B cell (primary cell): ENCODE data around the gene RTN4RL2. TPM values are rescaled to one million over a fixed set of nuclear protein-coding genes. Genes with fewer than 3 reads are reported as not detected.
A peak's percentile ranks its signal among the peaks of the same experiment; 100 is the strongest.

Experiments used
- ATAC-seq: fragments of 200-7000 bp; cut with Tn5 transposase; one replicate; pipeline ENCODE4 v1.10.0; 2021; ENCODE audit warnings: low read depth, mild to moderate bottlenecking, moderate number of reproducible peaks, moderate library complexity
- CTCF ChIA-PET: fragments of 350-600 bp; sonication (Branson Sonifier 250); formaldehyde crosslinking; loops from one replicate; lab custom pipeline; 2021; ENCODE audit warnings: antibody characterized with exemption, inconsistent platforms; lab: Charles Lee
- POLR2A ChIA-PET: fragments of 350-600 bp; sonication (Branson Sonifier 250); formaldehyde crosslinking; loops from one replicate; lab custom pipeline; 2021; ENCODE audit warnings: antibody characterized with exemption; lab: Charles Lee
- DNase-seq: peaks from one replicate; pipeline ENCODE4 v3.0.0; 2013
- H2AFZ ChIP-seq: 2 replicates; pipeline ENCODE4 v1.6.1; 2012; ENCODE audit warnings: mild to moderate bottlenecking, low read depth, low read length; ENCODE audit not compliant: insufficient read depth, poor library complexity, severe bottlenecking
- H3K27ac ChIP-seq, 2 donors: 1 replicate in 1 of 2; 2 replicates in 1 of 2; pipeline ENCODE4 v1.5.1; 2012 to 2013; ENCODE audit warnings: low read length in 2 of 2, mild to moderate bottlenecking in 2 of 2, moderate library complexity in 1 of 2
- H3K27me3 ChIP-seq, 4 experiments: fragments of 200-600 bp in 1 of 4; sonication (generic) in 1 of 4; replicated peaks in 1 of 4; 1 replicate in 2 of 4; 2 replicates in 2 of 4; pipeline versions ENCODE4 v1.6.1 to v1.7.0; 2013 to 2016; ENCODE audit warnings: low read length in 3 of 4, mild to moderate bottlenecking in 2 of 4, mixed read lengths in 1 of 4, moderate library complexity in 1 of 4; ENCODE audit not compliant: insufficient read depth in 4 of 4, control insufficient read depth in 3 of 4; ENCODE audit errors: control extremely low read depth in 1 of 4
- H3K36me3 ChIP-seq, 2 experiments: replicated peaks in 1 of 2; 1 replicate in 1 of 2; 2 replicates in 1 of 2; pipeline versions ENCODE4 v1.6.1 to v1.7.1; 2013; ENCODE audit warnings: low read length in 1 of 2; ENCODE audit not compliant: insufficient read depth in 2 of 2, control insufficient read depth in 1 of 2; ENCODE audit errors: control extremely low read depth in 1 of 2, extremely low read depth in 1 of 2
- H3K4me1 ChIP-seq, 2 donors: fragments of 200-600 bp in 1 of 2; sonication (generic) in 1 of 2; 1 replicate in 1 of 2; 2 replicates in 1 of 2; pipeline versions ENCODE4 v1.5.1 to v1.6.1; 2013 to 2017; ENCODE audit warnings: low read length in 2 of 2; ENCODE audit not compliant: control insufficient read depth in 2 of 2, insufficient read depth in 2 of 2
- H3K4me2 ChIP-seq: replicated peaks from 2 replicates; pipeline ENCODE3; 2012; ENCODE audit warnings: mild to moderate bottlenecking, low read depth, low read length; ENCODE audit not compliant: poor library complexity, severe bottlenecking
- H3K4me3 ChIP-seq, 5 experiments: fragments of 200-600 bp in 1 of 5; sonication (generic) in 1 of 5; 1 replicate in 3 of 5; 2 replicates in 2 of 5; pipeline versions ENCODE4 v1.5.1 to v1.7.0; 2011 to 2016; ENCODE audit warnings: low read length in 4 of 5, mild to moderate bottlenecking in 4 of 5, low read depth in 2 of 5, control low read depth in 1 of 5, moderate library complexity in 1 of 5; ENCODE audit not compliant: insufficient read depth in 1 of 5; ENCODE audit errors: control extremely low read depth in 1 of 5, extremely low read depth in 1 of 5
- H3K79me2 ChIP-seq: fragments of 200-600 bp; sonication (generic); one replicate; pipeline ENCODE4 v1.6.0; 2016; ENCODE audit warnings: low read length; ENCODE audit not compliant: control insufficient read depth, insufficient read depth
- H3K9ac ChIP-seq: fragments of 200-600 bp; sonication (generic); 2 replicates; pipeline ENCODE4 v1.6.1; 2017; ENCODE audit warnings: mild to moderate bottlenecking, low read length, moderate library complexity
- H3K9me3 ChIP-seq, 3 donors: one replicate each; pipeline versions ENCODE4 v1.6.1 to v1.7.1; 2013; ENCODE audit warnings: low read length in 2 of 3; ENCODE audit not compliant: control insufficient read depth in 2 of 3, insufficient read depth in 1 of 3; ENCODE audit errors: control extremely low read depth in 1 of 3
- H4K20me1 ChIP-seq: 2 replicates; pipeline ENCODE4 v1.6.0; 2012; ENCODE audit warnings: mild to moderate bottlenecking, low read length; ENCODE audit not compliant: insufficient read depth, control insufficient read depth, poor library complexity, severe bottlenecking
- H3K27ac Mint-ChIP-seq: one replicate; pipeline ENCODE4 v1.8.0; 2021; ENCODE audit warnings: mixed read lengths
- H3K27me3 Mint-ChIP-seq: one replicate; pipeline ENCODE4 v1.8.0; 2021; ENCODE audit warnings: mixed read lengths
- H3K4me1 Mint-ChIP-seq: one replicate; pipeline ENCODE4 v1.8.0; 2021; ENCODE audit warnings: mixed read lengths
- H3K4me3 Mint-ChIP-seq: one replicate; pipeline ENCODE4 v1.8.0; 2021; ENCODE audit warnings: mixed read lengths
- H3K9me3 Mint-ChIP-seq: one replicate; pipeline ENCODE4 v1.8.0; 2022; ENCODE audit warnings: mixed read lengths; ENCODE audit not compliant: insufficient read depth
- CTCF ChIP-seq: fragments of 200-600 bp; IDR thresholded peaks from one replicate; pipeline ENCODE4 v1.8.0; 2022; ENCODE audit warnings: antibody characterized with exemption, mild to moderate bottlenecking
- EZH2 ChIP-seq: IDR thresholded peaks from 2 replicates; pipeline ENCODE4 v1.6.1; 2012; ENCODE audit warnings: borderline replicate concordance, low read depth, mild to moderate bottlenecking, moderate library complexity, low read length; ENCODE audit not compliant: insufficient read depth, poor library complexity, severe bottlenecking
- WGBS: methylation state at CpG from one replicate; pipeline ENCODE4 v1.1.5; 2013; ENCODE audit warnings: missing lambda C conversion rate; ENCODE audit not compliant: insufficient coverage; 5-methylcytosine and 5-hydroxymethylcytosine counted together
- intact Hi-C: fragments of 100-400 bp; cut with micrococcal nuclease; formaldehyde crosslinking; loops from one replicate; pipeline ENCODE4 v1.10.0; 2022
- polyA plus RNA-seq: library from polyadenylated mRNA; depleted of rRNA; stranded (reverse); fragments of >200 nt; gene quantifications from 2 replicates; pipeline ENCODE4 v1.2.3, GENCODE V29; 2012
- total RNA-seq, 2 donors: library from RNA; stranded (reverse); fragments of 120-200 nt in 1 of 2; gene quantifications; 1 replicate in 1 of 2; 2 replicates in 1 of 2; pipeline versions ENCODE4 v1.2.3 to v1.2.4, GENCODE V29; 2013 to 2022

The RTN4RL2 gene
- total and polyA plus RNA-seq, 2 donors (not counting 1 experiment from before 2014, with no cell fraction given) = 0.12 to 0.13 TPM

- Histone ChIP-seq H3K9ac (no peak overlapping the region), H2AFZ (no peak overlapping the region), H4K20me1 (no peaks in the 10 kb centered on the region), H3K9me3 (peaks cover 0 to 4% (median 0%) of the 10 kb centered on the region in 3 donors), H3K79me2 (no peaks in the 10 kb centered on the region), H3K4me2 (no peak overlapping the region), H3K4me1 (peaks cover 48 to 53% of the 10 kb centered on the region in 2 donors), H3K36me3 (no peaks in the 10 kb centered on the region), H3K27me3 (peaks cover 0 to 25% (median 11%) of the 10 kb centered on the region in 4 experiments), H3K27ac (no peak overlapping the region), H3K4me3 (no peak overlapping the region)
- 86% methylated on average over 3 of the region's 4 CpGs for WGBS
- H3K4me1 Mint-ChIP-seq = peaks cover 62% of the 10 kb centered on the region
- ATAC-seq (no peak), DNase-seq (no peak)
- TF ChIP-seq CTCF (no peak), EZH2 (no peak)
- ChIA-PET CTCF (interaction anchor here (0.9 to 12.5 kb wide), 6 partner anchors 9 to 134 kb away, joined by 3 to 148 read pairs (median 21); no protein-coding TSS in a partner anchor), POLR2A (no interaction called here)
- intact Hi-C loops = loop anchor here (1.0 to 5.0 kb wide), 2 partner anchors 23 to 37 kb away; partner anchors contain the start of gene SLC43A1
- no peak overlapping the region for H3K27ac Mint-ChIP-seq
- no peaks in the 10 kb centered on the region for H3K9me3 Mint-ChIP-seq
- H3K4me3 Mint-ChIP-seq = no peak overlapping the region
- H3K27me3 Mint-ChIP-seq = peaks cover 5% of the 10 kb centered on the region
These were observed 19.6 kb downstream of the RTN4RL2 start for GRCh38 chr11:57479911-57480310.

GRCh38 chr11:57480409-57481137, 20.2 kb downstream of the RTN4RL2 start:
- peaks cover 60% of the 10 kb centered on the region for H3K4me1 Mint-ChIP-seq
- Histone ChIP-seq H3K27me3 (peaks cover 0 to 22% (median 9%) of the 10 kb centered on the region in 4 experiments), H3K4me1 (peaks cover 46 to 53% of the 10 kb centered on the region in 2 donors), H3K36me3 (no peaks in the 10 kb centered on the region), H3K9ac (no peak overlapping the region), H4K20me1 (no peaks in the 10 kb centered on the region), H3K27ac (no peak overlapping the region), H3K4me3 (no peak overlapping the region), H3K4me2 (no peak overlapping the region), H3K9me3 (peaks cover 0 to 4% (median 0%) of the 10 kb centered on the region in 3 donors), H3K79me2 (no peaks in the 10 kb centered on the region), H2AFZ (no peak overlapping the region)
- no peak for TF ChIP-seq EZH2
- peak; percentile 63 for TF ChIP-seq CTCF
- CTCF ChIA-PET = interaction anchor here (1.0 to 12.5 kb wide), 6 partner anchors 13 to 135 kb away, joined by 3 to 148 read pairs (median 22); partner anchors contain the start of gene RTN4RL2
- H3K4me3 Mint-ChIP-seq = peak overlapping the region; percentile 61
- POLR2A ChIA-PET = no interaction called here
- no peak overlapping the region for H3K27ac Mint-ChIP-seq
- no peaks in the 10 kb centered on the region for H3K9me3 Mint-ChIP-seq
- DNase-seq (peak; percentile 52), ATAC-seq (peak; percentile 22)
- intact Hi-C loops = loop anchor here (1.0 to 5.0 kb wide), 2 partner anchors 23 to 37 kb away; partner anchors contain the start of gene SLC43A1
- WGBS = 10% methylated on average over 4 of the region's 9 CpGs
- H3K27me3 Mint-ChIP-seq = peaks cover 5% of the 10 kb centered on the region
